H1 (cell line): ENCODE data around the gene IL17REL. TPM values are rescaled to one million over a fixed set of nuclear protein-coding genes. Genes with fewer than 3 reads are reported as not detected.

ENCODE experiments used
- CTCF ChIA-PET: fragments of 300-600 bp; sonication (Branson Sonifier 250); formaldehyde crosslinking; loops from one replicate; lab custom pipeline; 2021; ENCODE audit not compliant: partially characterized antibody; lab: Charles Lee
- POLR2A ChIA-PET: fragments of 300-600 bp; sonication (Branson Sonifier 250); formaldehyde crosslinking; loops from one replicate; lab custom pipeline; 2021; ENCODE audit warnings: inconsistent platforms; ENCODE audit not compliant: partially characterized antibody; lab: Charles Lee
- DNase-seq, 2 experiments: peaks; one replicate each; pipeline versions ENCODE4 v3.0.0 to v3.0.0-alpha.2; 2010 to 2022; ENCODE audit warnings: low spot score in 2 of 2, low read depth in 1 of 2, mixed read lengths in 1 of 2
- FAIRE-seq: peaks from 2 replicates; lab custom pipeline; 2011; peaks lifted over from hg19 to GRCh38; lab: Jason Lieb, UNC
- H2AFZ ChIP-seq: 2 replicates; pipeline ENCODE4 v1.8.1; 2012; ENCODE audit warnings: low read length, inconsistent platforms
- H2AK5ac ChIP-seq: 2 replicates; pipeline ENCODE4 v1.6.1; 2013; ENCODE audit warnings: low read depth, low read length
- H2BK120ac ChIP-seq: replicated peaks from 2 replicates; pipeline ENCODE3; 2013; ENCODE audit warnings: low read depth, low read length, inconsistent platforms
- H2BK12ac ChIP-seq: 2 replicates; pipeline ENCODE4 v1.6.1; 2013; ENCODE audit warnings: low read depth, low read length
- H2BK15ac ChIP-seq: 2 replicates; pipeline ENCODE4 v1.6.1; 2013; ENCODE audit warnings: low read length
- H2BK20ac ChIP-seq: 2 replicates; pipeline ENCODE4 v1.6.1; 2013; ENCODE audit warnings: low read length
- H2BK5ac ChIP-seq: 2 replicates; pipeline ENCODE4 v1.6.1; 2013; ENCODE audit warnings: low read depth, low read length
- H3K14ac ChIP-seq: 2 replicates; pipeline ENCODE4 v1.6.1; 2013; ENCODE audit warnings: inconsistent platforms; ENCODE audit not compliant: insufficient read length
- H3K18ac ChIP-seq: 2 replicates; pipeline ENCODE4 v1.6.1; 2013; ENCODE audit warnings: low read length; ENCODE audit errors: extremely low read depth
- H3K23ac ChIP-seq: 2 replicates; pipeline ENCODE4 v1.6.1; 2013; ENCODE audit warnings: inconsistent platforms; ENCODE audit not compliant: insufficient read length
- H3K23me2 ChIP-seq: 2 replicates; pipeline ENCODE4 v1.6.1; 2013; ENCODE audit warnings: low read depth, low read length
- H3K27ac ChIP-seq: 2 replicates; pipeline ENCODE4 v1.6.1; 2011; ENCODE audit warnings: low read depth, low read length, inconsistent platforms
- H3K27me3 ChIP-seq, 4 experiments: replicated peaks in 1 of 4; 1 replicate in 1 of 4; 2 replicates in 3 of 4; pipeline versions ENCODE4 v1.6.1 to v1.8.1; 2011 to 2013; ENCODE audit warnings: low read length in 3 of 4, mild to moderate bottlenecking in 3 of 4, inconsistent platforms in 2 of 4, mixed read lengths in 2 of 4, moderate library complexity in 1 of 4; ENCODE audit not compliant: control insufficient read depth in 3 of 4, insufficient read depth in 3 of 4; ENCODE audit errors: extremely low read depth in 1 of 4
- H3K36me3 ChIP-seq, 4 experiments: 2 replicates each; pipeline versions ENCODE4 v1.6.1 to v1.8.1; 2011 to 2013; ENCODE audit warnings: mild to moderate bottlenecking in 4 of 4, low read length in 3 of 4, moderate library complexity in 2 of 4, control low read depth in 1 of 4, inconsistent platforms in 1 of 4; ENCODE audit not compliant: insufficient read depth in 4 of 4, control insufficient read depth in 2 of 4
- H3K4ac ChIP-seq: replicated peaks from 2 replicates; pipeline ENCODE3; 2013; ENCODE audit warnings: low read length, low read depth, mixed read lengths, inconsistent platforms; ENCODE audit not compliant: insufficient read length
- H3K4me1 ChIP-seq, 4 experiments: replicated peaks in 1 of 4; 1 replicate in 1 of 4; 2 replicates in 3 of 4; pipeline versions ENCODE4 v1.6.1 to v1.8.1; 2011 to 2013; ENCODE audit warnings: low read length in 3 of 4, inconsistent platforms in 2 of 4, mixed read lengths in 1 of 4; ENCODE audit not compliant: insufficient read depth in 4 of 4, control insufficient read depth in 3 of 4
- H3K4me2 ChIP-seq, 2 experiments: 2 replicates each; pipeline versions ENCODE4 v1.6.1 to v1.8.1; 2011 to 2013; ENCODE audit warnings: low read depth in 2 of 2, low read length in 2 of 2, control low read depth in 1 of 2, inconsistent platforms in 1 of 2, mild to moderate bottlenecking in 1 of 2; ENCODE audit not compliant: insufficient read depth in 1 of 2
- H3K4me3 ChIP-seq, 4 experiments: fragments of 200-600, 300-600 bp in 1 of 4; sonication (generic), shearing (Covaris generic), sonication (Bioruptor Twin) in 1 of 4; 2 replicates each; pipeline versions ENCODE4 v1.5.1 to v1.8.1; 2011 to 2016; ENCODE audit warnings: low read length in 4 of 4, low read depth in 3 of 4, control low read depth in 2 of 4, inconsistent platforms in 2 of 4, mild to moderate bottlenecking in 2 of 4, mixed read lengths in 1 of 4, moderate library complexity in 1 of 4; ENCODE audit not compliant: insufficient read depth in 2 of 4; ENCODE audit errors: extremely low read depth in 1 of 4
- H3K56ac ChIP-seq: replicated peaks from 2 replicates; pipeline ENCODE3; 2013; ENCODE audit warnings: low read depth, mild to moderate bottlenecking, mixed read lengths, low read length, inconsistent platforms; ENCODE audit not compliant: insufficient read length
- H3K79me1 ChIP-seq: 2 replicates; pipeline ENCODE4 v1.6.1; 2013; ENCODE audit warnings: low read depth, low read length, control low read depth
- H3K79me2 ChIP-seq, 2 experiments: 2 replicates each; pipeline versions ENCODE4 v1.6.1 to v1.8.1; 2012 to 2013; ENCODE audit warnings: low read length in 2 of 2, mild to moderate bottlenecking in 2 of 2, inconsistent platforms in 1 of 2; ENCODE audit not compliant: insufficient read depth in 2 of 2, control insufficient read depth in 1 of 2
- H3K9ac ChIP-seq, 4 experiments: replicated peaks in 1 of 4; 1 replicate in 1 of 4; 2 replicates in 3 of 4; pipeline versions ENCODE4 v1.6.1 to v1.8.1; 2011 to 2013; ENCODE audit warnings: low read depth in 3 of 4, low read length in 3 of 4, control low read depth in 2 of 4, mild to moderate bottlenecking in 2 of 4, moderate library complexity in 2 of 4, inconsistent platforms in 1 of 4; ENCODE audit errors: extremely low read depth in 1 of 4
- H3K9me3 ChIP-seq, 2 experiments: 2 replicates each; pipeline versions ENCODE4 v1.6.1 to v1.8.1; 2012 to 2013; ENCODE audit warnings: mild to moderate bottlenecking in 2 of 2, moderate library complexity in 2 of 2, control low read depth in 1 of 2, inconsistent platforms in 1 of 2, low read depth in 1 of 2, low read length in 1 of 2, mixed read lengths in 1 of 2; ENCODE audit not compliant: insufficient read depth in 2 of 2
- H4K20me1 ChIP-seq, 2 experiments: replicated peaks in 1 of 2; 2 replicates each; pipeline versions ENCODE3 to v1.8.1; 2011 to 2013; ENCODE audit warnings: inconsistent platforms in 2 of 2, low read length in 2 of 2, mild to moderate bottlenecking in 1 of 2; ENCODE audit not compliant: insufficient read depth in 2 of 2, control insufficient read depth in 1 of 2
- H4K5ac ChIP-seq: 2 replicates; pipeline ENCODE4 v1.6.1; 2013; ENCODE audit warnings: low read length, low read depth, mixed read lengths, inconsistent platforms; ENCODE audit not compliant: insufficient read length
- H4K8ac ChIP-seq: 2 replicates; pipeline ENCODE4 v1.8.0; 2013; ENCODE audit warnings: mild to moderate bottlenecking, moderate library complexity, low read length, inconsistent platforms; ENCODE audit not compliant: insufficient read depth; ENCODE audit errors: extremely low read depth
- H4K91ac ChIP-seq: replicated peaks from 2 replicates; pipeline ENCODE3; 2013; ENCODE audit warnings: low read length, mixed read lengths, inconsistent platforms; ENCODE audit not compliant: insufficient read length
- ASH2L ChIP-seq: fragments of 200-600, 300-600 bp; sonication (generic); IDR thresholded peaks from one replicate; pipeline ENCODE4 v1.7.1; 2017; ENCODE audit warnings: low read length
- CHD1 ChIP-seq: IDR thresholded peaks from 2 replicates; pipeline ENCODE4 v1.6.1; 2012; ENCODE audit warnings: low read depth, low read length, improper control_type of control experiment
- EP300 ChIP-seq, 2 experiments: IDR thresholded peaks; 1 replicate in 1 of 2; 2 replicates in 1 of 2; pipeline ENCODE4 v1.6.1; 2011 to 2012; ENCODE audit warnings: low read depth in 2 of 2, low read length in 2 of 2, mild to moderate bottlenecking in 2 of 2, borderline replicate concordance in 1 of 2, inconsistent platforms in 1 of 2, moderate library complexity in 1 of 2
- KDM1A ChIP-seq: fragments of 200-600, 300-600 bp; sonication (generic); IDR thresholded peaks from 2 replicates; pipeline ENCODE4 v1.7.1; 2016; ENCODE audit warnings: mild to moderate bottlenecking, low read length, borderline replicate concordance
- RBBP5 ChIP-seq: IDR thresholded peaks from 2 replicates; pipeline ENCODE4 v1.7.1; 2012; ENCODE audit warnings: low read depth, mild to moderate bottlenecking, inconsistent platforms, low read length, moderate library complexity, borderline replicate concordance
- SP1 ChIP-seq: IDR thresholded peaks from 2 replicates; pipeline ENCODE4 v1.6.1; 2011; ENCODE audit warnings: low read depth, low read length
- TCF12 ChIP-seq: IDR thresholded peaks from 2 replicates; pipeline ENCODE4 v1.6.1; 2011; ENCODE audit warnings: low read depth, mild to moderate bottlenecking, low read length
- WGBS, 2 experiments: shearing (Covaris generic) in 1 of 2; methylation state at CpG; one replicate each; pipeline versions ENCODE4 v1.1.6 to v1.1.7; 2013 to 2015; ENCODE audit warnings: low lambda C conversion rate in 2 of 2, mixed read lengths in 2 of 2, inconsistent platforms in 1 of 2, low coverage in 1 of 2, missing lambda C conversion rate in 1 of 2; ENCODE audit not compliant: insufficient replicate concordance in 2 of 2, insufficient coverage in 1 of 2, insufficient read length in 1 of 2; ENCODE audit errors: extremely low coverage in 1 of 2, missing lambda C conversion rate in 1 of 2; 5-methylcytosine and 5-hydroxymethylcytosine counted together
- polyA plus RNA-seq, 7 experiments: library from polyadenylated mRNA; depleted of rRNA in 3 of 7; stranded (reverse) in 5 of 7; unstranded in 2 of 7; fragments of >200 nt in 5 of 7; fragments of 200-250 nt in 2 of 7; gene quantifications; 1 replicate in 5 of 7; 2 replicates in 1 of 7; 4 replicates in 1 of 7; pipeline versions ENCODE4 v1.2.1 to v1.2.3, GENCODE V29; 2011 to 2013; ENCODE audit warnings: missing spikeins in 2 of 7, mixed read lengths in 2 of 7
- total RNA-seq: library from RNA; stranded (reverse); fragmentation: NEBNext Ultra II Directional; extraction: Animal tissue kit (Norgen Biotek cat#: 25700); gene quantifications from 2 replicates; pipeline ENCODE4 v1.2.1, GENCODE V29; 2021

The IL17REL gene
- total and polyA plus RNA-seq, 2 of the 8 experiments (the other 6 are each of a cell fraction or from before 2014, with no cell fraction given): 0.15 to 0.20 TPM

GRCh38 chr22:50019316-50019715 lies 6.8 kb upstream of the IL17REL start:
- Histone ChIP-seq H3K9ac (no peak overlapping the region), H3K4ac (no peak overlapping the region), H4K5ac (no peak overlapping the region), H4K8ac (no peak overlapping the region), H3K27ac (no peak overlapping the region), H3K56ac (no peak overlapping the region), H2BK12ac (no peak overlapping the region), H2AFZ (no peak overlapping the region), H2BK20ac (no peak overlapping the region), H3K14ac (no peak overlapping the region), H3K4me2 (no peak overlapping the region), H3K18ac (no peak overlapping the region), H3K79me1 (no peaks in the 10 kb centered on the region), H3K9me3 (peaks cover 0 to 12% of the 10 kb centered on the region in 2 experiments; a peak in 2 of 4 replicates), H3K23me2 (peaks cover 7% of the 10 kb centered on the region; the same call in 1 of the 2 replicates)
- TF ChIP-seq TCF12: no peak
- TF ChIP-seq RBBP5: no peak
- no peak for TF ChIP-seq CHD1
- TF ChIP-seq KDM1A: no peak
- no peak for TF ChIP-seq EP300 (IDR thresholded peaks at IDR 0.05; ENCODE audit: borderline replicate concordance in 1 of 2, low read depth in 2 of 2, low read length in 2 of 2)
- TF ChIP-seq SP1: no peak
- no peak for TF ChIP-seq ASH2L
- TF ChIP-seq, all 59 proteins: peak for 0
- WGBS, 2 experiments: 52% methylated on average over 3 of the region's 3 CpGs; no CpG with 5 or more reads in 1 of the 2 experiments
- H3K23ac ChIP-seq: no peak overlapping the region
- H3K36me3 ChIP-seq: no peaks in the 10 kb centered on the region; a peak in 1 of 8 replicates
- peaks cover 0 to 3% of the 10 kb centered on the region in 2 experiments for H4K20me1 ChIP-seq
- FAIRE-seq: no peak
- H2BK5ac ChIP-seq: no peak overlapping the region
- no peak overlapping the region for H2AK5ac ChIP-seq
- H4K91ac ChIP-seq: no peak overlapping the region
- H2BK120ac ChIP-seq: no peak overlapping the region
- no peak overlapping the region for H2BK15ac ChIP-seq
- POLR2A ChIA-PET: interaction anchor here (1.7 kb wide), 1 partner anchor 11 kb away, joined by 4 read pairs; no protein-coding TSS in a partner anchor
- H3K79me2 ChIP-seq: no peaks in the 10 kb centered on the region
- no peak for DNase-seq
- peaks cover 0 to 6% (median 5%) of the 10 kb centered on the region in 4 experiments; a peak in 5 of 7 replicates for H3K4me1 ChIP-seq
- H3K4me3 ChIP-seq: no peak overlapping the region
- H3K27me3 ChIP-seq: peaks cover 12 to 21% (median 17%) of the 10 kb centered on the region in 4 experiments
- CTCF ChIA-PET: interaction anchor here (1.1 kb wide), 1 partner anchor 114 kb away, joined by 4 read pairs; no protein-coding TSS in a partner anchor
